HG03520 (cell line): ENCODE measurements around the gene ADAMTS10.
"Not testable (repeated sequence)": the region's sequence is repeated elsewhere in the genome, so short reads cannot be mapped to it uniquely, and the experiment has no call there.

Source experiments
- ATAC-seq: cut with Tn5 transposase; IDR thresholded peaks from one replicate; pipeline ENCODE4 v1.9.1; 2021; ENCODE audit warnings: mild to moderate bottlenecking, moderate library complexity; ENCODE audit not compliant: unreplicated experiment

The ADAMTS10 gene

GRCh38 chr19:8564866-8565265 lies 45.6 kb downstream of the ADAMTS10 start:
- ATAC-seq = not testable (repeated sequence)

- no peak for ATAC-seq
These were observed 49.3 kb downstream of the ADAMTS10 start for GRCh38 chr19:8561075-8561764.

- ATAC-seq = no peak
These were observed 52.2 kb downstream of the ADAMTS10 start for GRCh38 chr19:8558325-8558724.

- no peak for ATAC-seq
These were observed 52.8 kb downstream of the ADAMTS10 start for GRCh38 chr19:8557642-8558238.

- ATAC-seq = not testable (repeated sequence)
These were observed 56.8 kb downstream of the ADAMTS10 start for GRCh38 chr19:8553729-8554128.

GRCh38 chr19:8552810-8553209 lies 57.7 kb downstream of the ADAMTS10 start:
- no peak for ATAC-seq

- no peak for ATAC-seq
These were observed 60.4 kb downstream of the ADAMTS10 start for GRCh38 chr19:8550070-8550469.

- ATAC-seq = no peak
These were observed 64.8 kb downstream of the ADAMTS10 start for GRCh38 chr19:8545743-8546142.

- no peak for ATAC-seq
These were observed 66.3 kb downstream of the ADAMTS10 start for GRCh38 chr19:8544168-8544567.

- no peak for ATAC-seq
These were observed 70.8 kb downstream of the ADAMTS10 start for GRCh38 chr19:8539621-8540149.

GRCh38 chr19:8537099-8537498 lies 73.4 kb downstream of the ADAMTS10 start:
- ATAC-seq = no peak

- ATAC-seq = no peak
These were observed 74.2 kb downstream of the ADAMTS10 start for GRCh38 chr19:8536282-8536681.

GRCh38 chr19:8532225-8532624 lies 78.3 kb downstream of the ADAMTS10 start:
- no peak for ATAC-seq

- no peak for ATAC-seq
These were observed 79.0 kb downstream of the ADAMTS10 start for GRCh38 chr19:8531470-8531869.
